Measurements from ENCODE around the gene KCNMA1. TPM values are rescaled to one million over a fixed set of nuclear protein-coding genes. Genes with fewer than 3 reads are reported as not detected.

Gene KCNMA1
- total RNA-seq, 2 experiments from 2014 or later: 0.55 to 1.5 TPM

DNA sequence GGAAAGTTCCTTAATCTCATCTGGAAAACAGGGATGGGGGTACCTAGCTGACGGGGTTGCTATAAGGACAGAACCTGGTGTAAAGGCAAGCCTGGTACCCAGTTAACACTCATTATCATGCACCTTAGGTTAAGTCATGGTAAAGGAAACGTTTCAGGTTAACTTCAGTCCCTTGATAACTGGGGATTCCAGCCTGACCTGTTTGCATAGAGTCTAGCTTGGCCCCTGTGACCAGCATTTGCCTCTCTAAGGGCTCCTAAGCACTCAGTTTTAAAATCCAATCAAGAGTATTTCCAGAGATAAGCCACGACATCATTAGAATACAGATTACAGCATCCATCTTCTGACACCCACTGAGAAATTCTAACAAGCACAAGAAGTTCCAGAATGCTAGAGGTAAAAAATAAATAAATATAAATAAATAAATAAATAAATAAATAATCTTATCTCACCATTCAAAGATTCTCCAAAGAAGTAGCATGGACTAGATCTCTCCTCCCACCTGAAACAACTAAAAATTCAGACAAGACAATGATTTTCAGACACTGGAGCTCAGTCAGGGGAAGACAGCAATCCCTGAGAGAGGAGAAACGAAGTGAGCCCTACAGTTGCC is 184.6 kb downstream of the KCNMA1 start:
- Mint-ChIP-seq H3K27me3 (peaks cover 4% of the 10 kb centered on the region), H3K4me3 (no peak overlapping the region), H3K4me1 (no peaks in the 10 kb centered on the region), H3K36me3 (no peaks in the 10 kb centered on the region), H3K9me3 (ENCODE audit: low read depth) (no peaks in the 10 kb centered on the region), H3K27ac (no peak overlapping the region)
- ATAC-seq (no peak), DNase-seq (no peak)
- CTCF ChIA-PET: no interaction called here

DNA sequence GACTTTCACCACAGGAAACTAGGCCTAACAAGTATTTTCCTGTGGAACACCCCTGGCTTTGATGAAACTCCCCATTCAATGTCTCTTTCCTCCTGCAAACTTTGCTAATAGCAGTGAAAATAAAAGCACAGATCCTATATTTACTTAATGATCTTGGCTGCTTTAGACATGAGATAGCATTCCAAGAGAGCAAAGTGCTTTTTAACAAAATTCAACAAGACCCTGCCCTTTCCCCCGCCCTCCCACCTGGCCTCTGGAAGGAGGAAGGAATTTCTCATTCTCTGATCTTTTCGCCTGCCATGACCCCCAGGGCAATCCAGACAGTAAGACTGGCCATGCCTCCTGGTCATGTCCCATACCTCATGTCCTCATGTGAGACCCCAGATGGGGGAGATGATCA is 185.7 kb downstream of the KCNMA1 start:
- CTCF ChIA-PET: no interaction called here
- no peaks in the 10 kb centered on the region for H3K4me1 Mint-ChIP-seq
- DNase-seq (no peak), ATAC-seq (no peak)
- peaks cover 4% of the 10 kb centered on the region for H3K27me3 Mint-ChIP-seq
- no peak overlapping the region for H3K4me3 Mint-ChIP-seq
- H3K27ac Mint-ChIP-seq: no peak overlapping the region
- H3K9me3 Mint-ChIP-seq (ENCODE audit: low read depth): no peaks in the 10 kb centered on the region
- H3K36me3 Mint-ChIP-seq: no peaks in the 10 kb centered on the region

DNA sequence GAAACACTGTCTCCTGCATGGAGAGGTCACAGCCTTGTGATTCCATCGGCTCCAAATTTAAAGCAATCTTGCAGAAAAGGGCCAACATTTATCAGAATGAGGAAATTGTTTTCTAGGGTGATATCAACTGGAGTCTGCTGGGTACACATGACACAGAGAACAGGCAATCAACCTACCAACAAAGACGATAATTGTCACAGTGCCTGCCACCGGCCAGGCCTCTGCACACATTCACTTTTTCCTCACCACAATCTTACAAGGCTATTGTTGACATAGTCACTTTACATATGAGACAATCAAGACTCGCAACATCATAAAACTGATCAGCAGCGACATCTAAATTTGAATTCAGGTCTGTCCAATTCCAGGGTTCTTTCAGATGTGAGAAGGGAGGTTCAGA is 189.4 kb downstream of the KCNMA1 start:
- H3K4me3 Mint-ChIP-seq: no peak overlapping the region
- H3K4me1 Mint-ChIP-seq: no peaks in the 10 kb centered on the region
- H3K27ac Mint-ChIP-seq: no peak overlapping the region
- H3K9me3 Mint-ChIP-seq (ENCODE audit: low read depth): no peaks in the 10 kb centered on the region
- no peak for ATAC-seq
- H3K36me3 Mint-ChIP-seq: no peaks in the 10 kb centered on the region
- no peak for DNase-seq
- H3K27me3 Mint-ChIP-seq: no peaks in the 10 kb centered on the region
- CTCF ChIA-PET: no interaction called here

DNA sequence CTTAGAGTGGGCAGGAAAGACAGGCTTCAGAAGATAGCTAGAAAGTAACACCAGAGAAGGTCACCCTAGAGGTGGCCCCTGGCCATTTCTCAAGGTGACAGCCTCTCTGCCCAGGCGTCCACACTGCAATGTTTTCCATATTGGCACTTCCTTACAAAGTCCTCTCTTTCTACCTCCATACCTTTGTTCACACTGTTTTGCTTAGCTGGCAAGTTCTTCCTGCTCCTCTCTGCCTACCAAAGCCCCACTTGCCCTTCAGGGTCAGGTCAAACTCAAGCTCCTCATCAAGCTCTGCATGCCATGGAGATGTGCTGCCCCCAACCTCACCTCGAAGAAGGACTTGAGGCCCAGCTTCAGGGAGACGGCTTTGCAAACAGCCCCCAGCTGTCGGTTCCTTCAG is 190.9 kb downstream of the KCNMA1 start:
- no peaks in the 10 kb centered on the region for H3K4me1 Mint-ChIP-seq
- H3K9me3 Mint-ChIP-seq (ENCODE audit: low read depth): no peaks in the 10 kb centered on the region
- H3K27ac Mint-ChIP-seq: no peak overlapping the region
- no peaks in the 10 kb centered on the region for H3K27me3 Mint-ChIP-seq
- DNase-seq (no peak), ATAC-seq (no peak)
- no peak overlapping the region for H3K4me3 Mint-ChIP-seq
- CTCF ChIA-PET: no interaction called here
- no peaks in the 10 kb centered on the region for H3K36me3 Mint-ChIP-seq

DNA sequence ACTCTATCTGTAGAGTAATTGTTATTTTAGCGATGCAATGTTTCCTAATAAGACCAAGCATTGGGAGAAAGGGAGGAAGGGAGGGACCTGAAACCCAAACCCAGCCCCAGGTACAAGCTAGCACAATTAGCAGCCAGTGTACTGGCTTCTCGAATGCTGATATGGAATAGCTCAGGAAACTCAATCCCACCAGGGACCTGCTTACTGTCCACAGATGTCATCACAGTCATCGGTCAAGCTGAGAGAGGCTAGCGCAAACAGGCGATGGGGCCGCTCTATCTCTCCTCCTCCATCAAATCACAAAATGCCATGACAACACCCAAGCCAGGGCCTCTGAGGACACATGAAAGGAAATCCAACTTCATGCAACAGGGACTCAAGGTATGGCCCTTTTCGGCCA is 192.1 kb downstream of the KCNMA1 start:
- no peaks in the 10 kb centered on the region for H3K4me1 Mint-ChIP-seq
- H3K36me3 Mint-ChIP-seq: no peaks in the 10 kb centered on the region
- H3K9me3 Mint-ChIP-seq (ENCODE audit: low read depth): no peaks in the 10 kb centered on the region
- H3K27ac Mint-ChIP-seq: no peak overlapping the region
- ATAC-seq: no peak
- no peak overlapping the region for H3K4me3 Mint-ChIP-seq
- CTCF ChIA-PET: no interaction called here
- no peaks in the 10 kb centered on the region for H3K27me3 Mint-ChIP-seq
- no peak for DNase-seq

DNA sequence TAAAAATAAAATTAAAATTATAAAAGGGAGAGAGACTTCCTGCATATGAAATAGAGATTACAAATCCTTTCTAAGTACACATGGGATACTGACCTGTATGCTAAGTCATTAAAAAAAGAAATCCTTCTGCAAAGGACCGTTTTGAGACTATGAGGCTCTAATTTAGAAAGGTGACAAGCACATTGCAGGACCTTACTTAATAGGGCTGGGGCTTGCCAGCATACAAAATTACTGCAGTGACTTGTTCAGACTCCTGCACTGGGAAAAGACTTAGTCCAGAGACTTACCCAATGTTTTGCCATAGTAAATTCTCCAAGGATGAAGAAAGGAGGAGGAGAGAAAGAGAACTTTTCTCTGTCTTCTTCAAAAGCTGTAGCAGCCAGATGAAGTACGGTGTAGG is 193.6 kb downstream of the KCNMA1 start:
- Mint-ChIP-seq H3K4me3 (no peak overlapping the region), H3K9me3 (ENCODE audit: low read depth) (no peaks in the 10 kb centered on the region), H3K4me1 (no peaks in the 10 kb centered on the region), H3K27me3 (no peaks in the 10 kb centered on the region), H3K36me3 (no peaks in the 10 kb centered on the region), H3K27ac (no peak overlapping the region)
- ATAC-seq (no peak), DNase-seq (no peak)
- CTCF ChIA-PET: no interaction called here

DNA sequence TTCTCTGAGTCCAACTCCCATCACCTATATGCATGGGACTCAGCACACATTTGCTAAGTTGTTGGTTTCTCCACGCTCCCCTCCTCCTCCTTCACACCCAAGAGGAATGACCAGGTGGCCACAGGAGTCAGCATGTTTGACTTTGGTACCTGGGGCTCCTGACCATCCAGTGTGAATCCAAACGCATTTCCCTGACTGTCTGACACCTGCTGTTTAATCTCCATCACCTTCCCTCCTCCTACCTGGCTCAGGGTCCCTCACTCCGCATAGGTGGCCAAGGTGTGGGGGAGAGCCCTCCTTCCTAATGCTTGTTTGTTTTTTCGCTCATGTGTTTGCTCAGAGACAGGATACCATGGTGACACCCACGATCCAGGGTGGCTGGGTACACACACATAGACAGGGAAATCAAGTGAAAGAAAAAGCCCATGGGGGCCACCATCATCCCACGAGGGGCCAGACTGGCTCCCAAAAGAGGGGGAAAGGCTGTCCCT is 194.9 kb downstream of the KCNMA1 start:
- H3K9me3 Mint-ChIP-seq (ENCODE audit: low read depth): no peaks in the 10 kb centered on the region
- ATAC-seq (no peak), DNase-seq (no peak)
- H3K36me3 Mint-ChIP-seq: no peaks in the 10 kb centered on the region
- H3K27me3 Mint-ChIP-seq: no peaks in the 10 kb centered on the region
- H3K4me3 Mint-ChIP-seq: no peak overlapping the region
- H3K4me1 Mint-ChIP-seq: no peaks in the 10 kb centered on the region
- CTCF ChIA-PET: no interaction called here
- H3K27ac Mint-ChIP-seq: no peak overlapping the region

DNA sequence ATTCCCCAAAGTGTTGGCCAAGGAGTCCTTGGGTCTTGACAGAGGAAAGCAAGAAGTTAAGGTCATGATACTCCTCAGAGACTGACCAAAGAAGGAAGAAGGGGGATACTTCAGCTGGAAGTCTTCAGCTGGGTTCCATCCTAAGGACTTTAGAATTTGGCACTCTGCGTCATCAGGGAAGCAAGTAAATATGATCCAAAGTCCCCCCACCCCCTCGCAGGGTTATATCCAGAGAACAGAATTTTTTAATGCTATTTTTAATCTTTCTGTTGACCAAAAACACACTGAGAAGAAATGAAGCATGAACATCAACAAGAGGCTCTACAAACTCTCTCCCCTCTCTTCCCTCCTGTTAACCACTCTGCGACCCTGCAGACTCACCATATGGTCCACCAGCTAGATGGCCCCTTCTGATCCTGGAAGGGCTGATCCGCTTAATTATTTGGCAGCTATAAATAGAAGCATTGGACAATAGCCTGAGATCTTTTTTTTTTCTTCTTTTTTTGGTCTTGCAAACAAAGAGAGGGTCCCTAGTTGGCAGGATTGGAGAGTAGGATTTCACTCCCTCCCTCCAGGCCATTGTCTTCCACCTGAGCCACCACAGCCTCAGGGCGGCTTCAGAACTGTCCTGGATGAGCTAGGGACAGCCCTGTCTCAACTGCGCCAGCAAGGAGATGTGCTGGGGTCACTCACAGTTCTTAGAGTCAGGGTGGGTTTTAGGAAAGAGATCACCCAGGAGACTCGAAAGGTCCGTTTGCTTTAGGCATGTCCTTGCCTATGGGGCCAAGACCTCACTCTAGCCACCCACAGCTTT is 196.0 kb downstream of the KCNMA1 start:
- H3K9me3 Mint-ChIP-seq (ENCODE audit: low read depth): no peaks in the 10 kb centered on the region
- no peak overlapping the region for H3K27ac Mint-ChIP-seq
- H3K4me1 Mint-ChIP-seq: no peaks in the 10 kb centered on the region
- no peak for ATAC-seq
- H3K4me3 Mint-ChIP-seq: no peak overlapping the region
- CTCF ChIA-PET: no interaction called here
- H3K36me3 Mint-ChIP-seq: no peaks in the 10 kb centered on the region
- no peak for DNase-seq
- no peaks in the 10 kb centered on the region for H3K27me3 Mint-ChIP-seq

DNA sequence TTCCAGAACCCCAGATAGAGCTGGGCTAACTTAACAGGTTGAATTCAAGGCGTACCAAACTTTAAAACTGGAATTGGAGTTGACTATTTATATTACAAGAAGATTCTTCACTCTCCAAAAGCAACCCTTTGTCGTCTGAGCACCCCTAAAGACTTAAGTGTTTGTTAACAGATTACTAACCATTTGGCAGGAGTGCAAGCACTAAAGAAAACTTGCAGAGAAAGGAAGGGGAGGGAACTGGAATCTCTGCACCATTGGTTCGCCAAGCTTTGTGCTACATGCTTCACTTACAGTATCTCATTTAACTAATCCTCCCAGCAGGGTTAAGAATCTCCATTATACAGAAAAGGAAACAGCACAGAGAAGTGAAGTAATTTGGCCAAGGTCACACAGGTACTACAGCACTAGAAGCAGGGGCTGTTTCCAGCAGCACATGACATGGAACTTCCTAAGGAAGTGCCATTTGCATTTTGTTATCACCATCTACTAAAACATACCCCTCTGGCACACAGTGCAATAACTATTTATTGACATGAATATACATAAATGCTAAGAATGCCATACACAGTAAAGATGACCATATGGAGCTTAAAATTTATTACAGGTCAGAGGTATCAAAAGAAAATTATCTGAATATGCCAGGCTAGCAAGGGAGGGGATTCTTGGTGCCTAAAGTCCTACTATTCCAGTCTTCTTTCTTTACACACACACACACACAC is 201.2 kb downstream of the KCNMA1 start:
- CTCF ChIA-PET: no interaction called here
- Mint-ChIP-seq H3K4me1 (no peaks in the 10 kb centered on the region), H3K36me3 (no peaks in the 10 kb centered on the region), H3K9me3 (ENCODE audit: low read depth) (no peaks in the 10 kb centered on the region), H3K4me3 (no peak overlapping the region), H3K27ac (no peak overlapping the region), H3K27me3 (no peaks in the 10 kb centered on the region)
- ATAC-seq (no peak), DNase-seq (no peak)

DNA sequence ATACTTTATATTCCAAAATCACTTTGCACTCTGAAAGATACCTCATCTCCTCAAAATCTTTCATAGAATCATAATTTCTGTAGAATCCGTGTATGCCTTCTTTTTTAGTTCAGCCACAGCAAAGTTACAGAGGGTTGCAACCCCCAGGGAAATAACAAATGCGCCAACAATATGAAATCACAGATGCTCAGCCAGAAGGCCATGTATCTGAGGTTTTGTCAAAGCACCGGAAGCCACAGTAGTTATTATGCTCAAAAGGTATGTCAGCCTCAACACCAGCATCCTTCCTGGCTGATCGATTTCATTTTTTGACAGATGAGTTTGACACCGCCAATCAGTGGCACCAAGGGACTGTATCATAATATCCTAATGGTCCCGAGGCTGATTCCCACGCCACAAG is 204.1 kb downstream of the KCNMA1 start:
- no peak for ATAC-seq
- H3K27me3 Mint-ChIP-seq: peaks cover 2% of the 10 kb centered on the region

DNA sequence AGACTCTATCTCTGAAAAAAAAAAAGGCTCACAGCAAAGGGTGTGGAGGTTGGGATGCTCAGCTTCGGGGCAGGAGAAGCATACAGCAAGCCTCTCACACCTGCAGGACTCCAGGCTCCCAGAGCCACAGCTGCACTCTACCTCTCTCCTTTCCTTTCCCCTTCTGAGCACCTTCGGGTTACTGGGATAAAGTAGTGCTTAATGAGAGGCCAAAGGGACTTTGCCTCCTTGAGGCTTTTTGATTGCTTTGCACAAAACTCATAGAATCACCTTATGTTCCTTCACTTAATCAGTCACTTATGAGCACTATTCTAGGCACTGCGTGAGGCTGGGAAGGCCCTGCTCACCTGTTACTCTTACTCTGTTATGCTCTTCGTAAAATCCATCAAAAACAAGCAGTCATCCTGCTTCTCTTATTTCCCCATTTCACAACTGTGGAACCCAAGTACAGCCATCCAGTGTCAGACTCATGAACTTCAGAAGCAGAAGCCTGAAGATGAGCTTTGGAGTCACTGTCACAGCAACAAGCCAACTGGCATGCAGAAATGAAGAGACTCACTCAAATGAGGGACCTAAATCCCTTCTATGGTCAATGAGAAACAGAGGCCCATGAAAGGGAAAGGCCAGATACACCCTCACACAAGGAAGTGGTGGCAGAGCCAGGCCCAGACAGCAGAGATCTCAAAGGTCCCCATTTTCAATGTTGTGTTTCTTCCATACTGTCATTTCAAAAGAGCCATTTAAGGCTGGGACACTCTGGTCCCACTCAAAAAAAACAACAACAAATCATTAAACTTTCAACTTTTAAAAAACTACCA is 205.4 kb downstream of the KCNMA1 start:
- CTCF ChIA-PET: no interaction called here
- Mint-ChIP-seq H3K9me3 (ENCODE audit: low read depth) (no peaks in the 10 kb centered on the region), H3K27ac (no peak overlapping the region), H3K4me3 (no peak overlapping the region), H3K27me3 (peaks cover 2% of the 10 kb centered on the region), H3K4me1 (no peaks in the 10 kb centered on the region), H3K36me3 (no peaks in the 10 kb centered on the region)
- ATAC-seq: no peak
- DNase-seq: no peak

More for the DNA sequence above, 204.1 kb downstream of the KCNMA1 start:
- H3K27ac Mint-ChIP-seq: no peak overlapping the region
- no peak for DNase-seq
- no peaks in the 10 kb centered on the region for H3K36me3 Mint-ChIP-seq
- no peak overlapping the region for H3K4me3 Mint-ChIP-seq
- H3K9me3 Mint-ChIP-seq (ENCODE audit: low read depth): no peaks in the 10 kb centered on the region
- CTCF ChIA-PET: no interaction called here
- no peaks in the 10 kb centered on the region for H3K4me1 Mint-ChIP-seq

DNA sequence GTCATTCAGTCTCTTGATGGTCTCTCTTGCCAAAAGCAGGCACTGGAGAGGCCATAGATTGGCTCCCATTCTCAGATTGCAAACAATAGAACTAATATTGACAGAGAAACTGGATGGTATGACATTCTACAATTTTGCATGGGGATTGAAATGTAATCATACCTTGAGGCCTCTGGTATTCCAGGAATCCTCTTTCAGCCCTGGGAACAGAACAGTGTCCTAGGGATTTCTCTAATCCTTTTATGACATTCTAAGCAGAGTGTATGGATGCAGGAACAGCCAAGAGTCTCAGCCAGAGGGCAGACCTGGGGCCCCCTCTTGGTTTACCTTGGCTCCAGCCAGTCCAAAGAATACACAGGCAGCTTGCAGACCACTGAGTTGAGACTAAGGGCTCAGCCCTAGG is 206.4 kb downstream of the KCNMA1 start:
- ATAC-seq (no peak), DNase-seq (no peak)
- H3K27ac Mint-ChIP-seq: no peak overlapping the region
- H3K4me3 Mint-ChIP-seq: no peak overlapping the region
- H3K36me3 Mint-ChIP-seq: no peaks in the 10 kb centered on the region
- H3K4me1 Mint-ChIP-seq: no peaks in the 10 kb centered on the region
- CTCF ChIA-PET: no interaction called here
- peaks cover 2% of the 10 kb centered on the region for H3K27me3 Mint-ChIP-seq
- no peaks in the 10 kb centered on the region for H3K9me3 Mint-ChIP-seq (ENCODE audit: low read depth)

DNA sequence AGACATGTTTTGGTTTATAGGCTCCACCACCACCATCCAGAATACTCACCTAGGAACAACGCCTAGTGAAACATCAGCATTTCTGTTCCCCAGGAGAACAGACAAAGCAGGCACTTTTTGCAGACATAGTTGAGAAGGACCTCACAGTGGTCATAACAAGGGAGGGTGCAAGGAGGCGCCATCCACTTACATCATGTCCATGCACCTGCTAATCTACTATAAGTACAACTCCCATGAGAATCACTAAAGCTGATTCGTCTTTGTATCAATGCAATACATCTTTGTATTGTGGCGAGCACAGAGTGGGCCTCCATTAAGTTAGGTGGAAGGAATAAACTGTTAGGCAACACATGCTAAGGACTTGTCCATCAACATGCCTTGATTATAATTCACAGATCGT is 207.1 kb downstream of the KCNMA1 start:
- CTCF ChIA-PET: no interaction called here
- ATAC-seq (no peak), DNase-seq (no peak)
- H3K9me3 Mint-ChIP-seq (ENCODE audit: low read depth): no peaks in the 10 kb centered on the region
- no peak overlapping the region for H3K4me3 Mint-ChIP-seq
- H3K4me1 Mint-ChIP-seq: no peaks in the 10 kb centered on the region
- no peaks in the 10 kb centered on the region for H3K36me3 Mint-ChIP-seq
- H3K27ac Mint-ChIP-seq: no peak overlapping the region
- peaks cover 2% of the 10 kb centered on the region for H3K27me3 Mint-ChIP-seq
